NCI-H446 treated with DMSO at 0.1 percent for 48 hours (cell line): Measurements from ENCODE around the gene VAMP8.

Experiments
- DNase-seq: peaks from one replicate; lab custom pipeline; 2025; lab: John Stamatoyannopoulos, UW

The VAMP8 gene

DNA sequence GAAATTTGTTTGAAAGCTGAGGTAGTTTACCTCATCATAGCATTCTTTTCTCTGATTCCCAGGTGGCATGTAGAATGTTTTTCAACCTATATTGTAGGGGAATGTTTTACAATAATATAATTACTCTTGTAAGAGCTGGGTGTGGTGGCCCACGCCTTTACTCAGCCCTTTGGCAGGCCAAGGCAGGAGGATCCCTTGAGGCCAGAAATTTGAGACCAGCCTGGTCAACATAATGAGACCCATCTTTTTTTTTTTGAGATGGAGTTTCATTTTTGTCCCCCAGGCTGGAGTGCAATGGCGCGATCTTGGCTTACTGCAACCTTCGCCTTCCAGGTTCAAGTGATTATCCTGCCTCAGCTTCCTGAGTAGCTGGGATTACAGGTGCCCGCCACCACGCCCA, 42.2 kb downstream of the VAMP8 start:
- DNase-seq, result no peak

DNA sequence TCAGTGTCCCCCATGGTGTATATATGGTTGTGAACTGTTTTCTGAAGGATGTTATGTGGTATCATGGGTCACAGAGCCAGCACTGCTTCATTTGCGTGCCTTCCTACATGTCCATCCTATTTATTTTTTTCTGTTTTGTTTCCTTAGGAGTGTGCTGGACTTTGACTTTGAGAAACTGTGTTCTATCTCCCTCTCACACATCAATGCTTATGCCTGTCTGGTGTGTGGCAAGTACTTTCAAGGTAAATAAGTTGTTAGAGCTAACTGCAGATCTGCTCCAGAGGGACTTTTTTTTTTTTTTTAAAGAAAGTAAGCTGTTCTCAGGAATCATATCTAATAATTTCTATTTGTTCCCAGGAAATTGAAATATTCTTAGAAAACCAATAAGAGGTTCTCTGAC, 44.0 kb downstream of the VAMP8 start:
- DNase-seq, result no peak

DNA sequence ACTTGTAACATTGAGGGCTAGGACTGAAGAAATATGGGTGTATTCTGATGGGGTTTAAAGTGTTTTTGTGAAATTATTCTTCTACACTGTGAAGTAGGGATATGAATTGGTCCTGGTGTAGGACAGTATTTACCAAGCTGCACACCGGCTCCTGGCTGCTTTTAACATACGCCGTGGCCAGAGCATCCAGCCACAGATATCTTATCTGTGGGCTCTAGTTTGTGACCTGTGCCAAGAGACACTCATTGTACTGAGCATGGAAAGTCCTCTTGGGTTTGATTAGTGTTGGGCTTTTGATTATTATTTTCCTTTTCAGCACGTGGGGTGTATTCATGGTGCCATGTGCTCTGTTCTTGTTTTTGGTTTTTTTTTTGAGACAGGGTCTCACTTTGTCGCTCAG, 46.6 kb downstream of the VAMP8 start:
- no peak for DNase-seq

DNA sequence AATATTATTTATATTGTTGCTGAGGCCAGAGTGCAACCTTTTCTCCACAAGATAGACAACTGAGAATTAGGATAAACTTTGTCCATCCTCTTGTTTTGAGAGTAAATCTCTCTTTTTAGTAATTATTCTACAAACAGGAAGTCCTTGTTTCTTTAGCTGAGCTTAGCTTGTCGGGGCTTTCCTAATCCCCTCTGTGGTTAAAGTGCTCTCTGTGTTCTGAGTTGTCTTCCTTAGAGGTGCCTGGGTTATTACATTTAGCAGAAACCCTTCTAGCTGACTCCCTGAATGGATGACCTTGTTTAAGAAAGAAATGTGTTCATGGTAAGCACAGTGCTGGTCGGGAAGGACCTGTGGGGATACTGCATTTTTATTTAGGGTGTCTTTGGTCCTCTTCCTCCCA, 51.3 kb downstream of the VAMP8 start:
- no peak for DNase-seq

DNA sequence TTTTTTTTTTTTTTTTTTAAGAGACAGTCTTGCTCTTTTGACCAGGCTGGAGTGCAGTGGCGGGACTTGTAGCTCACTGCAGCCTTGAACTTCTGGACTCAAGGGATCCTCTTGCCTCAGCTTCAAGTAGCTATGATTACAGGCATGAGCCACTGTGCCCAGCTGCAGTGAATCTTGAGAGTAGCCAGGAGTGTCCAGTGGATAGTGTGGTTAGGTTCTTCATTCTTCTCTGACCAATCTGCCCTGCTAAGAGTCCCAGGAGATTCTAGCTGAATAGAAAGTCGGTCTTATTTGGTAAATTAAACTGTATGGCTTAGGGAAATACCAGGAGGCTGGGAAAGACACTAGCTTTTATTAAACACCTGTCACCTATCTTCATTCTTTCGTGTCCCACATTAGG, 53.9 kb downstream of the VAMP8 start:
- no peak for DNase-seq
